SK-N-SH (cell line): ENCODE measurements around the gene GNAS-AS1.

ENCODE experiments used
- CTCF ChIP-seq: fragments of 200-600 bp; sonication (generic); IDR thresholded peaks from 2 replicates; pipeline ENCODE4 v1.6.1; 2017; ENCODE audit warnings: antibody characterized with exemption, mild to moderate bottlenecking, moderate library complexity
- FOXM1 ChIP-seq: IDR thresholded peaks from 2 replicates; pipeline ENCODE4 v1.4.0; 2012; ENCODE audit warnings: low read depth, mild to moderate bottlenecking
- NFIC ChIP-seq: IDR thresholded peaks from 2 replicates; pipeline ENCODE4 v1.4.0; 2012; ENCODE audit warnings: borderline replicate concordance
- POLR2AphosphoS5 ChIP-seq: IDR thresholded peaks from 2 replicates; pipeline ENCODE4 v1.6.1; 2012; ENCODE audit warnings: low read depth, low read length
- RFX5 ChIP-seq: IDR thresholded peaks from 2 replicates; pipeline ENCODE4 v1.6.1; 2012; ENCODE audit warnings: mild to moderate bottlenecking, improper control_type of control experiment, low read length
- ZBTB33 ChIP-seq: IDR thresholded peaks from 2 replicates; pipeline ENCODE4 v1.4.0; 2012; ENCODE audit warnings: low read depth, borderline replicate concordance

- no peak for TF ChIP-seq POLR2AphosphoS5
- TF ChIP-seq ZBTB33: no peak
- TF ChIP-seq CTCF: no peak
- TF ChIP-seq NFIC: no peak
- TF ChIP-seq FOXM1: no peak
- no peak for TF ChIP-seq RFX5
These were observed 48.1 kb upstream of the GNAS-AS1 start for GRCh38 chr20:58898629-58899408.
